ENCODE data around the gene OR8K3. TPM values are rescaled to one million over a fixed set of nuclear protein-coding genes. Genes with fewer than 3 reads are reported as not detected.

The OR8K3 gene
- total RNA-seq (2014; rRNA removed; shearing (Covaris generic); ENCODE audit: low replicate concordance): not detected in 2 replicates

DNA sequence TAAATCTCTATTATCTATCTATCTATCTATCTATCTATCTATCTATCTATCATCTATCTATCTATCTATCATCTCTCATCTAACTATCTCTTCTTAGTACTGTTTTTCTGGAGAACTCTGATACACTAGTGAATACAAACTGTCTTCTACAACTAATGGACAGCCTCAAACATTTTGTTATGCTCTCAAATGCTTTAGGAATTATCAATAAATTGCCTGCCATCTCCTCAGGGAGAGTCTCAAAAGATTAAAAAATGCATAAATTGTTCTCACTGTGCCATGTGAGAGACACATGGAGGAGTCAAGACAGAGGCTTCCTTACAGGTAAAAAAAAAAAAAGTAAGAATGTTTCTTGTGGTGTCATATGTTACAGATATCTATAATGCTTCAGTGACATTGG, at the start of gene OR8K3:
Gene OR8K3 (plus strand): TSS at position 301 of the 400 bp plus-strand sequence. CDS start 3,163 bp downstream, outside the sequence.
- no peaks in the 10 kb centered on the region for H3K27me3 ChIP-seq
- DNase-seq: no peak
- H3K4me3 ChIP-seq: no peak within 1 kb of the TSS

DNA sequence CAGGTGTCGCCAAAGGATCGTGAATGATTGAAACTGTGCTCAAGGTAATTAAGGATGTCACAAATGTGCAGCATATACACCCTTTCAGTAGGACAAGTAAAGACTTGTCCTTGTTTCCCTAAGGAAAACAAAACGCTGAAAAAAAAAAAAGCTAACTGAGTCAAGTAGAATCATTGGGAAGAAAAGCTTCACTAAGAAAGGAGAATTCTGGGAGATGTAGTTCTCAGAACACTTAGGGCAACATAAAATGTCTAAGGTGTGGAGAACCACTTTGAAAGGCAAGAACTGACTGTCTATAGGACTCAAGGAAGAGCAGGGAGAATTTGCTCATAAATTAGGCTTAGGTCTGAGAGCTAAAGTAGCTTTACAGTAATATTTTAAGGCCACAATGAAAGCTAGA, 43.9 kb upstream of the OR8K3 start:
- no peaks in the 10 kb centered on the region for H3K9me3 ChIP-seq
- H3K27me3 ChIP-seq: no peaks in the 10 kb centered on the region
- H3K4me3 ChIP-seq: no peak overlapping the region
- no peaks in the 10 kb centered on the region for H3K36me3 ChIP-seq
- no peak for DNase-seq

More for the DNA sequence above, at the start of gene OR8K3:
- H3K36me3 ChIP-seq: no peaks in the 10 kb centered on the region
- H3K9me3 ChIP-seq: no peaks in the 10 kb centered on the region

DNA sequence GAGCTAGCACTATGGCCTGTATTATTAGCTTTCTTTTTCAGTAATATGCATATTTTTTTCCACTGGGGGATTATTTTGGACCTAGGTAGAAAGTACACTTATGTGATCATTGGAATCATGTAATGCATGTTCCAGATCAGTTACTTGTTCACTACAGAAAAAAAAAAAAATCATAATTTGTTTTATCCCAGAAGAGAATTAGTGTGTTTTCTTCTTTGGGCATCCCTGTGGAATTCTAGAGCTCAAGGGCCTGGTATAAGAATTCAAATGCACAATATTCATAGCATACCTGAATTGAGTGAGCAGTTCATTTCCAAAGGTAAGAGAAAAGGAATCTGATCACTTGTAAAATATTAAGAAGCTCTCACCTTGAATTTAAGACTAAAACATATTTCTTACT, 41.1 kb upstream of the OR8K3 start, which contains the start of gene OR5T1:
Gene OR5T1 (plus strand): TSS at position 301 of the 400 bp plus-strand sequence. CDS start 1,485 bp downstream, outside the sequence.
- Histone ChIP-seq H3K9me3 (no peaks in the 10 kb centered on the region), H3K27me3 (no peaks in the 10 kb centered on the region), H3K4me3 (no peak within 1 kb of the TSS), H3K36me3 (no peaks in the 10 kb centered on the region)
- no peak for DNase-seq

DNA sequence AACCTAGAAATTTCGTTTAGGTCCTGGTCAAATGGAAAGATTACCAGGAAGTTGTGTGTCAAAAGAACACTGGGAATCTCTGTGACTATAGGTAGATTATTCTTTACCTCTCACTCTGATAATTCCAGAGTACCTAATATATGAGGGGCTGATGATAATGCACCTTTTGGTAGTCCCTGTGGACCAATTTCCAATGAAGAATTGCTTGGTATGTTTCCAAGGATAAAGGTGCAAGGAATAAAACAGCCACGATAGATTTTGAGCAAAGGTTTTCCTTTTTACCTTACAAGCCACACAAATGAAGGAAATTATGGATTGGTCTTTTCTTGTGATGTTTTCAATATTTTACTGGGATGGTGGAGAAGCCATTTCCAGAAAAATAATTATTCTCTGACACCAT, 22.8 kb upstream of the OR8K3 start, which contains the start of gene OR8H1:
Gene OR8H1 (minus strand): TSS at position 101 of the 400 bp plus-strand sequence. CDS start 1,192 bp downstream, outside the sequence.
- H3K4me3 ChIP-seq: no peak within 1 kb of the TSS
- DNase-seq: no peak
- no peaks in the 10 kb centered on the region for H3K36me3 ChIP-seq
- H3K27me3 ChIP-seq: no peaks in the 10 kb centered on the region
- H3K9me3 ChIP-seq: no peaks in the 10 kb centered on the region

DNA sequence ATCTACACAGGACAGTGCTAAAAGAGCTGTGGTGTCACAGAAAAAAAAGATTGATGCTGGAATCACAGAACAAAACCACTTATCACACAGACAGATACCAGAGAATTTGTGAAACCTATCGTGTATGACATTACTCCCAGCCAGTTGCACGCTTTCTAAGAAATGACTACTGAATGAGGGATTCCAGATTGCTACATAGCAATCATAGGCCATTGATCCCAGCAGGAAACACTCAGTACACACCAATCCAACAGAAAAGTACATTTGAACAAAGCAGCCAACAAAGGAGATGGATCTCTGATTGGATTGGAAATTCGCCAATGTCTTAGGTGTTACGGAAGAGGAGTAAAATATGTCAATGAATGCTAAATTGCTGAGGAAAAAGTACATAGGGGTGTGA, 18.0 kb upstream of the OR8K3 start:
- H3K9me3 ChIP-seq: no peaks in the 10 kb centered on the region
- DNase-seq: no peak
- H3K27me3 ChIP-seq: no peaks in the 10 kb centered on the region
- H3K36me3 ChIP-seq: no peaks in the 10 kb centered on the region
- H3K4me3 ChIP-seq: no peak overlapping the region

DNA sequence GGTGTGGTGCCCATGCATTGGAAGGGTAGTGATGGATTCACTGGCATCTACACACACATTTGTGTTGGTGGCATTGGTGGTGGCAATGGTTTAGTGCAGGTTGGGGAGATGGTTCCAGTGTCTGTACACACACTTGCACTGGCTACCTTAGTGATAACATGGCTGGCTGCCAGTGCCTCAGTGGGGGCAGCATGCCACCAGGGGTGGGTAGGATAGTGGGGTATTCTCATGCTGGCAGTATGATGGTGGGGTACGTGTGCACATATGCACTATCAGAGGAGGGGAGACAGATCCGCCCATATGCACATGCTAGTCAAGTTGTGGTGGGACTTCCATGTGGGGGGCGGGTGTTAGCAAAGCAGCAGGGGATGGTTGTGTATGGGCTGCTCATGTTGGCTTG, 7.1 kb upstream of the OR8K3 start:
- Histone ChIP-seq H3K4me3 (no peak overlapping the region), H3K9me3 (no peaks in the 10 kb centered on the region), H3K27me3 (no peaks in the 10 kb centered on the region), H3K36me3 (no peaks in the 10 kb centered on the region)
- no peak for DNase-seq

DNA sequence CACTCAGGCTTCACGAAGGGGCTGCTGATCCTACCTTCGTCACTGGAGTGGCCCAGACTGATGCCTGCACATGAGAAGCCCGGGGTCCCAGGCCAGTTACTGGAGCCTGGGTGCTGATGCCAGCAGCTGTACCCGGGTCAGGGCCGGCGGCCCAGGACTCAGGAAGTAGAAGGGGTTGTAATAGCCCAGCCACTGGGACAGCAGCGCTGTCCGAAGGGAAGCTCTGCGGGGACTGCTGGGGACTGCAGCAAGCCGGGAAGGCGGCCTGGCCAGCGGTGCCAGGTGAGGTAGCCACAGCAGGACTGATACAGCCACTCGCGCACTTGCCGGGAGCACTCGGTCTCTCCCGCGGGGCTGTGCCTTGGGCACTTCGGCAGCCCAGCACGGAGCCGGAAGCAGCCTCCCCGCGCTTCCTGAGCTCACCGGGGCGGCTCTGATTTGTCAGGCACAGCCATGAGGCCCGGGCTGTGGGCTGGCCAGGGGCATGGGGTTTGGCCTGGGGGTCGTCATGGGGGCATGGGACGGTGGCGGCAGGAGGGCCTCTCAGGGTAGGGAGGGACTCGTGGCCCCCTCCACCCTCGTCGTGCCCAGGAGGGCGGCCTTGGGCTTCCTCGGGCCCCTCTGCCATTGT, 17.0 kb downstream of the OR8K3 start:
- Histone ChIP-seq H3K9me3 (no peaks in the 10 kb centered on the region), H3K27me3 (no peaks in the 10 kb centered on the region), H3K4me3 (no peak overlapping the region), H3K36me3 (no peaks in the 10 kb centered on the region)
- DNase-seq: no peak

DNA sequence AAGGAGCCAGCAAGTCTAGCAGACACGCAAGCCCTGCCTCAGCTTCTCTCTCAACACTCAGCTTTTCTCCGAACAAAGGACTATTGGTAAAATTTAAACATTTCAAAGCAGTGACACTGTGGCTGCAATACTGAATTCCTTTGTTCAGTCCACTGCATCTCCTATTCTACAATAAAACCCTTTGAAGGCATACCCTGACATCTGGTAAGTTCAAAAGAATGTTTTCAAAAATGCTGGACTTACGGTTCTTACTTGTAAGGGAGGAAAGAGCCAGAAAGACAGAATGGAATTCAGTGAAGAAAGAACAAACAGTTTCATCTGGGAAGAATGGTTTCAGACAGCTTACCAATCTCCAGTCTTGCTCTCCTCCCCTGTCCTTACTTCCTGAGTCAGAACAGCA, 18.2 kb downstream of the OR8K3 start:
- no peaks in the 10 kb centered on the region for H3K27me3 ChIP-seq
- H3K4me3 ChIP-seq: no peak overlapping the region
- no peaks in the 10 kb centered on the region for H3K9me3 ChIP-seq
- no peak for DNase-seq
- no peaks in the 10 kb centered on the region for H3K36me3 ChIP-seq

DNA sequence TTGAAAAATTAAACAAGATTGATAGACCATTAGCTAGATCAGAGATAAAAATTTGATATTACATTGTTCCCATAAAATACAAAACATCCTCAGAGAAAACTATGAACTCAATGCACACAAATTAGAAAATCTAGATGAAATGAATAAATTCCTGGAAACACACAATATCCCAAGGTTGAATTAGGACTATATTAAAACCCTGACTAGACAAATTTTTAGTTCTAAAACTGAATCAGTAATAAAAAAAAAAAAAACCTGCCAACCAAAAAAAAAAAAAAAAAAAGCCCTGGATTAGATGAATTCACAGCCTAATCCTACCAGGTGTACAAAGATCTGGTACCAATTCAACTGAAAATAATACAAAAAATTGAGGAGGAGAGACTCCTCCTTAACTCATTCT, 25.3 kb downstream of the OR8K3 start:
- DNase-seq: no peak
- Histone ChIP-seq H3K4me3 (no peak overlapping the region), H3K9me3 (no peaks in the 10 kb centered on the region), H3K36me3 (no peaks in the 10 kb centered on the region), H3K27me3 (no peaks in the 10 kb centered on the region)

DNA sequence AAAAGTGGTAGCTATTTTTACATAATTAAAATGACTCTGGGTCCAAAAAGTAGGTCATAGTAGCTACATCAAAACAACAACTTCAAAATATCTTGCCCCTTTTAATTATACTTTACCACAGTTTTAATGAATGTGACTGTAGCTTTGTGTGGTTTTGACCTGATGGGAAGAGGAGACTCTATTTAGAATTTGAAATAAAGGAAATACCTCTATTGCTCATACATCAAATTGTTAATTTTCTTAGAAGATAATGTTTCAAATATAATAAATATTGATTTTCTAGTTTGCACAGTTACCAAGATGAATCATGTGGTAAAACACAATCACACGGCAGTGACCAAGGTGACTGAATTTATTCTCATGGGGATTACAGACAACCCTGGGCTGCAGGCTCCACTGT, 30.8 kb downstream of the OR8K3 start, which contains the start of gene OR8K1:
Gene OR8K1 (plus strand): TSS at position 301 of the 400 bp plus-strand sequence. CDS start 0 bp downstream, at position 301.
- Histone ChIP-seq H3K27me3 (no peaks in the 10 kb centered on the region), H3K9me3 (no peaks in the 10 kb centered on the region), H3K36me3 (no peaks in the 10 kb centered on the region), H3K4me3 (no peak within 1 kb of the TSS)
- no peak for DNase-seq

DNA sequence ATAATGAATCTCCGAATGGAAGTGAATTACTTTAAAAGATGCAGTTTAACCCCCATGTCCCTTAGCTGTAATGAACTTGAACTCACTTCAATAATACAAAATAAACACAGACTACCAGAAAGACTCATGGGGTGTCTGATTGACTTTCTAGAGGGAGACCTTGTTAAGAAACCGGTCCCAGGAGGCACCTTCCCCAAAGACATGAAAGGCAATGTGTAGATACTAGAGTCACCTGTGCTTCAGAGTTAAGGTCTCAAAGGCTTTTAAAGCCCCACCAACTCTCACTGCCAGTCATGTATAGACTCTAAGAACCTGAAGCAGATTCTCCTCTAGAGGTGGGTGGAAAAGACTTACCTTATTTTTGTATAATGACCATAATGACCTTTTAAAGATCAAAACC, 39.0 kb downstream of the OR8K3 start, which contains the start of gene OR8J1:
Gene OR8J1 (plus strand): TSS at position 301 of the 400 bp plus-strand sequence. CDS start 5,956 bp downstream, outside the sequence.
- Histone ChIP-seq H3K27me3 (no peaks in the 10 kb centered on the region), H3K9me3 (no peaks in the 10 kb centered on the region)

More for the DNA sequence above, 39.0 kb downstream of the OR8K3 start, which contains the start of gene OR8J1:
- Histone ChIP-seq H3K4me3 (no peak within 1 kb of the TSS), H3K36me3 (no peaks in the 10 kb centered on the region)
- no peak for DNase-seq

Other genes starting within 250 kb of the OR8K3 start
- not detected in 2 replicates for gene OR8I2, start 221.8 kb upstream of the OR8K3 start, total RNA-seq (2014; rRNA removed; shearing (Covaris generic); ENCODE audit: low replicate concordance)
- not detected in 2 replicates for gene OR8H2, start 211.5 kb upstream of the OR8K3 start, total RNA-seq (2014; rRNA removed; shearing (Covaris generic); ENCODE audit: low replicate concordance)
- not detected in 2 replicates for gene OR8H3, start 192.8 kb upstream of the OR8K3 start, total RNA-seq (2014; rRNA removed; shearing (Covaris generic); ENCODE audit: low replicate concordance)
- not detected in 2 replicates for gene OR8J3, start 174.9 kb upstream of the OR8K3 start, total RNA-seq (2014; rRNA removed; shearing (Covaris generic); ENCODE audit: low replicate concordance)
- not detected in 2 replicates for gene OR8K5, start 154.8 kb upstream of the OR8K3 start, total RNA-seq (2014; rRNA removed; shearing (Covaris generic); ENCODE audit: low replicate concordance)
- gene OR5J2, start 138.5 kb upstream of the OR8K3 start, total RNA-seq (2014; rRNA removed; shearing (Covaris generic); ENCODE audit: low replicate concordance): not detected in 2 replicates
- not detected in 2 replicates for gene OR5T2, start 80.9 kb upstream of the OR8K3 start, total RNA-seq (2014; rRNA removed; shearing (Covaris generic); ENCODE audit: low replicate concordance)
- not detected in 2 replicates for gene OR5T3, start 62.9 kb upstream of the OR8K3 start, total RNA-seq (2014; rRNA removed; shearing (Covaris generic); ENCODE audit: low replicate concordance)
- not detected in 2 replicates for gene OR5T1, start 41.0 kb upstream of the OR8K3 start, total RNA-seq (2014; rRNA removed; shearing (Covaris generic); ENCODE audit: low replicate concordance)
- gene OR8H1, start 22.9 kb upstream of the OR8K3 start, total RNA-seq (2014; rRNA removed; shearing (Covaris generic); ENCODE audit: low replicate concordance): not detected in 2 replicates
- not detected in 2 replicates for gene OR8K1, start 30.9 kb downstream of the OR8K3 start, total RNA-seq (2014; rRNA removed; shearing (Covaris generic); ENCODE audit: low replicate concordance)
- gene OR8J1, start 39.1 kb downstream of the OR8K3 start, total RNA-seq (2014; rRNA removed; shearing (Covaris generic); ENCODE audit: low replicate concordance): not detected in 2 replicates
- not detected in 2 replicates for gene OR8U1, start 60.5 kb downstream of the OR8K3 start, total RNA-seq (2014; rRNA removed; shearing (Covaris generic); ENCODE audit: low replicate concordance)
- gene OR5AL1, start 97.6 kb downstream of the OR8K3 start, total RNA-seq (2014; rRNA removed; shearing (Covaris generic); ENCODE audit: low replicate concordance): not detected in 2 replicates
- not detected in 2 replicates for gene OR5M3, start 158.2 kb downstream of the OR8K3 start, total RNA-seq (2014; rRNA removed; shearing (Covaris generic); ENCODE audit: low replicate concordance)
- not detected in 2 replicates for gene OR5M8, start 176.2 kb downstream of the OR8K3 start, total RNA-seq (2014; rRNA removed; shearing (Covaris generic); ENCODE audit: low replicate concordance)
- not detected in 2 replicates for gene OR5M11, start 228.1 kb downstream of the OR8K3 start, total RNA-seq (2014; rRNA removed; shearing (Covaris generic); ENCODE audit: low replicate concordance)

Data from MG63 (cell line).